NOMO-1 treated with DMSO at 0.1 percent for 48 hours (cell line): ENCODE data around the gene RHBG.

Experiments used
- DNase-seq: peaks from one replicate; lab custom pipeline; 2025; ENCODE audit not compliant: unreplicated experiment; lab: John Stamatoyannopoulos, UW

The RHBG gene

GRCh38 chr1:156406251-156406650 lies 37.2 kb downstream of the RHBG start:
- DNase-seq, result no peak

- no peak for DNase-seq
These were observed 38.3 kb downstream of the RHBG start for GRCh38 chr1:156407344-156407743.

- no peak for DNase-seq
These were observed 38.7 kb downstream of the RHBG start for GRCh38 chr1:156407760-156408159.

DNA sequence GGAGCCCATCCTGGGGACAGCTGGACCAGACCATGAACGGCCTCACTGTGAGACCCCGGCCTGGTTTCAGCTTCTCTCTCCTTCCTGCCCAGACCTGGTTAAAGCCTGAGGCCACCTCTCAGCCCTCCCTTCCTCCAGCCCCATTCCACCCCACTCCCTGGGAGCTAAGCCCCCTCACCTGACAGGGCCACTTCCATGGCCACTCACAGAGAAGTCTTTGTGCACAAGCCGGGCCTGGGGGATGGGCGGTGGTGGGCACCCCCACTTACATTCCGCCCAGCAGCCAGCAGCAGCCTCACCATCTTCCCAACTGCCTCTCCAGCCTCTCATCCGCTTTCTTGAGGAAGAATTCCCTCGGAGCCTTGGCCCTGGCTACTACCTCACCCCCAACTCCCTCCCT lies 40.4 kb downstream of the RHBG start:
- DNase-seq, result no peak

DNA sequence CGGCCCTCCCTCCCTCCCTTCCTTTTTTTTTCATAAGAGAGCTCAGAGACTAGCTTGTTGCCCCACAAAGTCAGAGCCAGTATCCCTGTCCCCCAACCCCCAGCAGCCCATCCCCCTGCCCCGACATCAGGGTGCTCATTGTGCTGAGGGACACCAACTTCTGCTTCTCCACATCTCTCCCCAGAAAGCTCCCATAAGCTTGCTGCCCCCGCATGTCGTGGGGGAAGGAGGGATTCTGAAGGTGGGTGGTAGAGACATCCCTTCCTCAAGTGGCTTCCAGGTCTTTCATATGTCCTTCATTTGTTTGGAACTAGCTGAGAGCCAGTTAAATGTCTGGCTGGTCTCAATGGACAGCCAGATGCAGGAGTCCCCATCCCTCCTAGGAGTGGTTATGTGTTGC lies 41.2 kb downstream of the RHBG start:
- no peak for DNase-seq

GRCh38 chr1:156410740-156411139 lies 41.7 kb downstream of the RHBG start:
- no peak for DNase-seq

DNA sequence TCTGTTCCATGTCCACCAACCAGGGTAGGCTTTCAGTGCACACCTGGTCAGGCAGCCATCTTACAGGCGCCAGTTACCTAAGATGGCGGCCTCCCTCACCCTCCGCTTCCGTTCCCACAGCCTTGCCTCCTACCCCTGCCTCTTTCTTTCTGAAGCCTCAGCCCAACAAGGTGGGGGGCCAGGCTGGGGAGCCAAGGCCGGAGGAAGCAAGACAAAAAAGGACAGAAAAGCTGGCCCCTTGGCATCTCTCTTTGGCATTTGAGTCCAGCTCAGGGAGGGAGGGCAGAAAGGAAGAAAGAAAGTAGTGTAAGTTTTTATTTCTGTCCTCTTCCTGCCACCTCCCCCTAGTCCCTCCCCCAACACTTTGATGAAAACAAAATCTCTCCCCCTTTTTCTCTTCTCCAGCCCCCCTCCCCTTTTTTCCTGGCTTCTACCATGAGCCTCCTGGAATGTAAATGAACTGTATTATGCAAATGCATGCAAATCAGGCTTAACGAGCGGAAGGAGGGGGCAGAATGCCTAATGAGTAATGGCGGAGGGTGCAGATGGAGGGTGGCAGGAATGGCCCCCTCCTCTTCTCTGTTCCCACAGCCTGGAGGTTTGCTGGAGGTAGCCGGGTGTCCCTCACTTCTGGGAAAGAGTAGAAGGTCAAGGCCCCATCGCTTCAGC lies 43.8 kb downstream of the RHBG start:
- no peak for DNase-seq

DNA sequence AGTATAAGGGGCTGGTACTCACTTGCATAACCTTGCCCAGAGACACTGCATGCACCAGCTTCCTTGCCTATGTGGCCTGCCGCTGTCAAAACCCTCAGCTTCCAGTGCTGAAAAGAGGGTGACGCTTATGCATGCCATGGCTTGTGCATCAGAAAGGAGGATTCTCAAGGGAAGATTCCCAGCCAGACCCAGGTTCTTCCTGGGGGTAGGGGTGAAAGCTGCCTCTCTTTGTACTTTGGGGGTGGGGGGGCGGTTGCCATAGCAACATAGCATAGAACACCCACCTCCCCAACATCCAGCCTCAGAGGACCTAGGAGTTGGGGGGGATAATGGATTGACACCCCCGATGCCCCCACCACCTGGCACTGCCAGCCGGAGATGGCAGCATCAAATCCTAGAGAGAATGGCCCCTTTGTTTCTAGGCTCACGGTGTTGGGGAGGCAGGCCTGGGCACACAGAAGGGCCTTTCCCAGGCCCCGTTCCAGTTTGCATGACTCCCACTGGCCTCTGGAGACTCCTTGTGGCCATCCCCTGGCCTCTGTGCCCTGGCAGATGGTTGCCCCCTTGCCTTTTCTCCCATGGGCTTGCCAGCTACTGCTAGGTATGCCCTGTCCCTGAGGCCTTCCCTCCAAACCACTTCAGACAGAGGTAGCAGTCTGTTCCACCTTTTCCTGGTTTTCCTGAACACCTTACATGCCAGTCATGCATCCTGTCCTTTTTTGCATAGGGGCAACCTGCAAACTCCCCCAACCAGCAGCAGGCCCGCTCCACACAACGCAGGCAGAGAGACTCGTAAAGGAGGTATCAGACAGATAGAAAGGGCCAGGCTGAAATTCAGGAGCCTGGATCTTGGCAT lies 44.6 kb downstream of the RHBG start:
- no peak for DNase-seq

DNA sequence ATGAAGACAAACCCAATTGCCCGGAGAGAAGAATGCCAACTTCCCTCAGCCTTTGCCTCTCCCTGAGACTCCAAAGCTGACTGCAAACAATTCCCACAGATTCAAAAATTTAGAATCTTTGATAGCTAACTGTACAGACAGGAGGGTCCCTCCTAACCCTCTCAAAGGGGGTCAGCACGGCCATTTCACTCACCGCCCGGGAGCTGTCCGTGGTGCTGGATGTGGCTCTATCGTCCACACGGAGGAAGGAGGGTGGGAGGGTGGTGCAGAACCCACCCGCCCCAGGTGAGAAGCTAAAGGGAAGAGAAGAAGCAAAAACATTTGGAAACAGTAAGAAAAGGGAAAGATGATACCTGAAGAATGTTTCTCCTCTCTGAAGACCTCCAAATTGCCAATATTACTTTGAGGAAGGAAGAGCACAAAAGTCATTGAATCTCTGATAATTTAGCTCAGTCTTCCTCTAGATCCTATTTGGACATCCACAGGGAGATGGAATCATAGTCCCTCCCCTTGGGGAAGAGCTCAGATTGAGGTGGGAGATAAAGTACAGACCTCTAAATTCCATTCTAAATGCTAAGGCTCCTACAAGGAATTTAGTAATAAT lies 45.6 kb downstream of the RHBG start:
- DNase-seq, result no peak

DNA sequence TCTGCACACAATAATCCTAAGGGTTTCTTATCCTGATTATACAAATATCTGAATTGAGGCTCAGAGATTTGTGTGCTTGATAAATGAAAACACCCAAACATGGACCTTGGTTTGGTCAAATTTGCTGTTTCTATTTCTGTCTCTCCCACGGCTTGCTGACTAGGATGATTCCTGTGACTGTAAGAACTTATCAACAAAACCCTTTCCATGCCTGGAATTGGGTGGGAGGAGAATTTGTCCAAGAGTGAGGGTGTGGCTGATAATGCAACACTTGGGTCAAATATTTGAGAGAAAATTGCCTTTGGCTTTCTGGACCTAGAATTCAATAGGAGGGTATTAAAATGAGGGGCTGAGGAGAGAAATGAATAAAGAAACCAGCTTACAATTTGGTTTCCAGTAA lies 48.0 kb downstream of the RHBG start:
- no peak for DNase-seq

GRCh38 chr1:156417401-156418020 lies 48.5 kb downstream of the RHBG start:
- no peak for DNase-seq

GRCh38 chr1:156418416-156419070 lies 49.5 kb downstream of the RHBG start:
- no peak for DNase-seq

DNA sequence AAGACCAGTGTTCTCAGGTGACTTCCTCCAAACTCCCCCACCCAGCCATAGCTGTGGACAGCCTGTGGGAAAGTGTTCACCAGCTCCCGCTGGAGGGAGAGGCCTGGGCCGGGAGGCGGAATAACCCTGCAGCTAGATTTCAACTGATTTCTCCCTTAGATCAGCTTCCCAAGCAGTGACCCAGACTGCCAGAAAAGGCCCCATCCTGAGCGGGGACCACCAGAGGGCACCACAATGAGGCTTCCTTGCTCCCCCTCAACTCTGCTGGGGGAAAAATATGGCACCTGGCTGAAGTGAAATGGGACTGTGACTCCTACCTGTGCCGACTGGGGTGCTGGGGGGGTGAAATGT lies 50.8 kb downstream of the RHBG start:
- DNase-seq, result no peak

- DNase-seq, result peak; percentile 60
These were observed 51.4 kb downstream of the RHBG start for GRCh38 chr1:156420205-156421061.

DNA sequence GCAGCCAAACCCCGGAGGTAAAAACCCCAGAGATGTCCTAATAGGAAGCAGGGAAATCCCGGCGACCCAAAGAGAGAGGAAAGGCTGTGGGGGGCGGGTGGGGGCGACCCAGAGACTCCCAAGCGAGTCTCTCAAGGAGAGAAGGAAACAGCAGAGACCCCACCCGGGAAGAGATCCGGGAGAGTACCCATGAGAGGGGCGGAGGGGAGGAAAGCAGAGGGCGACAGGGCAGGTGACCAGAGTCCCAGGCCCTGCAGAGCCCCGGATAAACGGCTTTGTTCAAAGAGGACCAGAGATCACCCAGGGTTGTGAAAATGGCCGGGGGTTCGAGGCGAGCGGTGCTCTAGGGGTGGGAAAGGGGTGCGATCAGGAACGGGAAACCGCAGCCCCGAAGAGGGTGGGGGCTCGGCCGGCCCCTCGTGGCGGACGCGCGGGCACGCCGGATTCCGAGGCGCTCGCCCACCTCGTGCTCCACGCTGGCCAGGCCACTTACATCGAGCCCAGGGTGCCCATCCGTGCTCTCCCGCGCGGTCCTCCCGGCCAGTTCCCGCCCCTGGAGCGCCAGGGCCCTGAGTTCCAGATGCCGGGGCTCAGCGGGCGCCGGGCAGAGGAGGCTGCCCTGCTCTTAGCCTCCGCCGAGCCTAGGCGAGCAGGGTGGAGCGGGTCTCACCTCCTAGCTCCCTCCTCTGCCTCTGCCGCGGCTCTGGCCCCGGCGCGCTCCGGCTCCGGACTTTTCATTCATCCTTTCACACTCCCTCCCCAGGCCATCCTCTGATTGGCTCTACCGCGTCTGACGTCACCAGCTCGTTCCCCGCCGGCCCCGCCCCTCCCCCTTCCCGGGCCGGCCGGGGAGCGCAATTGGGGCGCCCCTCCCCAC lies 52.3 kb downstream of the RHBG start:
- peak; percentile 26 for DNase-seq

DNA sequence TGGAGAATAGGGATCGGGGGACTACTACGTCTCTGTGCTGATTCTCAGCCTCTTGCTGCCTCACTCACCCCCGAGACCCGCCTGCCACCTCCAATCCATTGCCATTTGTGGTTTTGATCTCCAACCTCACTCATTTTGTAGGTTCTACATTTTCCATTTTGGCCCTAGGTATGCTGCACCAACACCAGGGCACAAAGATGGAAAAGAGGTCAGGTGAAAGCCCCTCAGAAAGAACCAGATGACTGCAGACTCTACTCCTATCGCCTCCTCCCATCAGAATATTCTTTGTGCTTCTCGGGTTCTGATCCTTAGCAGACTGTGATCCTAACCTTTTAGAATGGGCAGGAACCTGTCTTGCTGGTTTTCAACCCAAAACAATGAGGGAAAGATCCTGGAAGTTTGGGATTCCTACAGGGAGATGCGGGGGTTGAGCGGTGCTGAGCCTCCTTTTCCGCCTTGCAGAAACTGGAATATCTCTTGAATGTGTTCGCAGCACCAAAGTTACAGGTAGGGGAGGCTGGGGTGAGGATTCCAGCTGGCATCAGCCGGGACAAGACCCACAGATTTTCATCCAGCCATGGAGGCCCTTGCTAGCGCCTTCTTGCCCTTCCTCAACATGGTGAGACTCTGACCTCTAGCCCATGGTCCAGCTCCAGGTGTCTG lies 53.1 kb downstream of the RHBG start:
- no peak for DNase-seq

DNA sequence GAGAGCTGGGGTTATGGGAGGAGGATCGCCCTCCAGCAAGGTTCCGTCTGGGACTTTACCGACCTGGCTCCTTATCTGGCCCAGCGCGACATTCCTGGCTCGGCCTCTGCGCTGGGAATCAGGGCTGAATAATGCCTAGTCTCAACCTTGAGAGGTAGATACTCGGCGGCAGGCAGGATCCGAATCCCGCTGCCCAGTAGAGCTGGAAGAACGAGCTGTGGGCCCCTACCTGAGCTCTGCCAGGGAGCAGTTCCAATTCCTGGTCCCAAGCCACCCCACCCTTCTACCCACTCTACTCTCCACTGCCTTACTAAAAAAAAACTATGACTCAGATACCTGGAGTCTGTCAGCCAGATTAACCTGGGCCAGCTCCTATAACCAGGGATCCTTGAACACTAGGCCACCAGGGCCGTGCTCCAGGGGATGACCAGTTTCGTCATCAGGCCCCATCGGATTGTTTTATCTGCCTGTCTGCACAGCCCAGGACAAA lies 53.6 kb downstream of the RHBG start:
- no peak for DNase-seq

GRCh38 chr1:156423422-156424352 lies 54.7 kb downstream of the RHBG start:
- no peak for DNase-seq
